IMR-90 (cell line): ENCODE data around the gene LALBA. TPM values are rescaled to one million over a fixed set of nuclear protein-coding genes. Genes with fewer than 3 reads are reported as not detected.

ENCODE experiments used
- ATAC-seq: fragments of 200-7000 bp; cut with Tn5 transposase; 2 replicates; pipeline ENCODE4 v1.9.1; 2020; ENCODE audit warnings: low read depth, mild to moderate bottlenecking, moderate library complexity
- BruUV-seq: library from RNA; stranded (reverse); fragments of 400-500 nt; replicated peaks from 2 replicates; lab custom pipeline; 2021; lab: Mats Ljungman, UMichigan
- CTCF ChIA-PET: fragments of 300-600 bp; formaldehyde crosslinking; extraction: SDS; loops from one replicate; lab custom pipeline; 2021; ENCODE audit warnings: antibody characterized with exemption; lab: Yijun Ruan, JAX
- POLR2A ChIA-PET: fragments of 300-600 bp; sonication (Branson Sonifier 250); formaldehyde crosslinking; loops from one replicate; lab custom pipeline; 2022; ENCODE audit warnings: antibody characterized with exemption; ENCODE audit not compliant: unreplicated experiment; lab: Charles Lee
- DNase-seq: peaks from one replicate; pipeline ENCODE4 v3.0.0; 2013
- H2AFZ ChIP-seq: replicated peaks from 2 replicates; pipeline ENCODE3; 2013; ENCODE audit warnings: low read length, mild to moderate bottlenecking; ENCODE audit not compliant: poor library complexity
- H2AK5ac ChIP-seq: 2 replicates; pipeline ENCODE4 v1.6.1; 2013; ENCODE audit warnings: low read depth, low read length, inconsistent platforms
- H2AK9ac ChIP-seq: replicated peaks from 2 replicates; pipeline ENCODE3; 2013; ENCODE audit warnings: mild to moderate bottlenecking, low read depth, low read length, moderate library complexity; ENCODE audit not compliant: poor library complexity
- H2BK120ac ChIP-seq: 2 replicates; pipeline ENCODE4 v1.6.1; 2013; ENCODE audit warnings: low read depth, low read length, inconsistent platforms
- H2BK15ac ChIP-seq: 3 replicates; pipeline ENCODE4 v1.6.1; 2013; ENCODE audit warnings: low read depth, low read length, inconsistent platforms
- H2BK20ac ChIP-seq: 2 replicates; pipeline ENCODE4 v1.6.1; 2013; ENCODE audit warnings: low read depth, mild to moderate bottlenecking, inconsistent platforms, low read length, moderate library complexity
- H2BK5ac ChIP-seq: 2 replicates; pipeline ENCODE4 v1.6.1; 2013; ENCODE audit warnings: mild to moderate bottlenecking, low read depth, low read length, inconsistent platforms; ENCODE audit not compliant: poor library complexity, severe bottlenecking
- H3K14ac ChIP-seq: replicated peaks from 2 replicates; pipeline ENCODE4 v1.6.1; 2013; ENCODE audit warnings: low read depth, low read length, inconsistent platforms
- H3K18ac ChIP-seq: 2 replicates; pipeline ENCODE4 v1.6.1; 2013; ENCODE audit warnings: low read depth, low read length, control low read depth
- H3K23ac ChIP-seq: 2 replicates; pipeline ENCODE4 v1.6.1; 2013; ENCODE audit warnings: low read depth, low read length, inconsistent platforms
- H3K27ac ChIP-seq: 2 replicates; pipeline ENCODE4 v1.5.1; 2013; ENCODE audit warnings: mild to moderate bottlenecking, control low read depth, low read length; ENCODE audit not compliant: insufficient read depth
- H3K27me3 ChIP-seq: 2 replicates; pipeline ENCODE4 v1.6.1; 2013; ENCODE audit warnings: low read length; ENCODE audit not compliant: control insufficient read depth, insufficient read depth
- H3K36me3 ChIP-seq: 2 replicates; pipeline ENCODE4 v1.6.1; 2013; ENCODE audit warnings: low read length, mixed read lengths; ENCODE audit not compliant: control insufficient read depth, insufficient read depth
- H3K4ac ChIP-seq: 2 replicates; pipeline ENCODE4 v1.6.1; 2013; ENCODE audit warnings: low read depth, low read length, inconsistent platforms
- H3K4me1 ChIP-seq: 2 replicates; pipeline ENCODE4 v1.6.1; 2013; ENCODE audit warnings: low read length, mixed read lengths; ENCODE audit not compliant: control insufficient read depth, insufficient read depth
- H3K4me2 ChIP-seq: 2 replicates; pipeline ENCODE4 v1.6.1; 2013; ENCODE audit warnings: low read depth, mild to moderate bottlenecking, control low read depth, low read length, moderate library complexity
- H3K4me3 ChIP-seq: 2 replicates; pipeline ENCODE4 v1.5.1; 2013; ENCODE audit warnings: low read depth, mild to moderate bottlenecking, control low read depth, low read length, moderate library complexity; ENCODE audit not compliant: insufficient read depth
- H3K56ac ChIP-seq: 2 replicates; pipeline ENCODE4 v1.6.1; 2013; ENCODE audit warnings: low read length, inconsistent platforms; ENCODE audit not compliant: insufficient read depth; ENCODE audit errors: extremely low read depth
- H3K79me1 ChIP-seq, 2 experiments: 2 replicates each; pipeline ENCODE4 v1.6.1; 2013; ENCODE audit warnings: low read length in 2 of 2, inconsistent platforms in 1 of 2, low read depth in 1 of 2
- H3K9ac ChIP-seq: 2 replicates; pipeline ENCODE4 v1.6.1; 2013; ENCODE audit warnings: low read depth, low read length, control low read depth
- H3K9me1 ChIP-seq: 2 replicates; pipeline ENCODE4 v1.6.1; 2013; ENCODE audit warnings: low read length, inconsistent platforms; ENCODE audit not compliant: insufficient read depth
- H3K9me3 ChIP-seq: 2 replicates; pipeline ENCODE4 v1.6.1; 2013; ENCODE audit warnings: low read length; ENCODE audit not compliant: control insufficient read depth, insufficient read depth
- H4K20me1 ChIP-seq: 2 replicates; pipeline ENCODE4 v1.6.1; 2013; ENCODE audit warnings: low read length, inconsistent platforms; ENCODE audit not compliant: insufficient read depth
- H4K5ac ChIP-seq: 2 replicates; pipeline ENCODE4 v1.6.1; 2013; ENCODE audit warnings: mild to moderate bottlenecking, low read depth, low read length, control low read depth
- H4K8ac ChIP-seq, 2 experiments: 2 replicates each; pipeline ENCODE4 v1.6.1; 2013; ENCODE audit warnings: low read depth in 2 of 2, low read length in 2 of 2, control low read depth in 1 of 2, inconsistent platforms in 1 of 2
- H4K91ac ChIP-seq: 2 replicates; pipeline ENCODE4 v1.6.1; 2013; ENCODE audit warnings: low read depth, low read length, inconsistent platforms; ENCODE audit not compliant: insufficient read depth
- BHLHE40 ChIP-seq: fragments of 150-350 bp; IDR thresholded peaks from 2 replicates; pipeline ENCODE4 v1.6.1; 2016; ENCODE audit warnings: mild to moderate bottlenecking, low read depth, low read length
- CEBPB ChIP-seq: IDR thresholded peaks from 2 replicates; pipeline ENCODE4 v1.6.1; 2012; ENCODE audit warnings: low read depth, low read length, improper control_type of control experiment
- CHD1 ChIP-seq: IDR thresholded peaks from 2 replicates; pipeline ENCODE4 v1.6.1; 2012; ENCODE audit warnings: low read depth, low read length, improper control_type of control experiment
- ELK1 ChIP-seq: fragments of 150-350 bp; IDR thresholded peaks from 2 replicates; pipeline ENCODE4 v1.6.1; 2016; ENCODE audit warnings: low read depth, mild to moderate bottlenecking, low read length, moderate library complexity, borderline replicate concordance
- MAZ ChIP-seq: IDR thresholded peaks from 2 replicates; pipeline ENCODE4 v1.6.1; 2012; ENCODE audit warnings: low read depth, mild to moderate bottlenecking, low read length, improper control_type of control experiment, moderate library complexity, borderline replicate concordance
- MXI1 ChIP-seq: IDR thresholded peaks from 2 replicates; pipeline ENCODE4 v1.6.1; 2012; ENCODE audit warnings: low read depth, mild to moderate bottlenecking, low read length, moderate library complexity, borderline replicate concordance
- NFE2L2 ChIP-seq: fragments of 150-350 bp; IDR thresholded peaks from 2 replicates; pipeline ENCODE4 v1.6.1; 2016; ENCODE audit warnings: low read depth, mild to moderate bottlenecking, low read length
- RAD21 ChIP-seq: IDR thresholded peaks from 2 replicates; pipeline ENCODE4 v1.6.1; 2012; ENCODE audit warnings: low read length, improper control_type of control experiment
- RFX5 ChIP-seq: IDR thresholded peaks from 2 replicates; pipeline ENCODE4 v1.8.0; 2012; ENCODE audit warnings: low read depth, mild to moderate bottlenecking, low read length, moderate library complexity
- WGBS, 2 experiments: methylation state at CpG; one replicate each; pipeline versions ENCODE4 v1.1.5 to v1.1.7; 2013; ENCODE audit warnings: missing lambda C conversion rate in 2 of 2; ENCODE audit not compliant: insufficient read length in 1 of 2; ENCODE audit errors: extremely low coverage in 2 of 2; 5-methylcytosine and 5-hydroxymethylcytosine counted together
- dilution Hi-C: fragments of 300-500 bp; cut with HindIII; formaldehyde crosslinking; loops from one replicate; pipeline ENCODE4 v1.14.3; 2018; ENCODE audit warnings: low sequenced_read_pairs; ENCODE audit not compliant: unreplicated experiment
- in situ Hi-C: fragments of 300-500 bp; cut with MboI; formaldehyde crosslinking; loops from 3 replicates; pipeline ENCODE4 v1.14.3; 2019; ENCODE audit warnings: low sequenced_read_pairs, inconsistent platforms, mixed read lengths
- intact Hi-C: fragments of 100-400 bp; cut with micrococcal nuclease; formaldehyde crosslinking; loops from 2 replicates; pipeline ENCODE4 v1.10.0; 2022
- polyA plus RNA-seq, 3 experiments: library from polyadenylated mRNA; depleted of rRNA; stranded (reverse); fragments of >200 nt; gene quantifications; 2 replicates each; pipeline ENCODE4 v1.2.3, GENCODE V29; 2012; ENCODE audit warnings: low replicate concordance in 1 of 3
- total RNA-seq: library from RNA; depleted of rRNA; stranded (reverse); fragments of >200 nt; gene quantifications from 2 replicates; pipeline ENCODE4 v1.2.3, GENCODE V29; 2012

LALBA gene
- total and polyA plus RNA-seq, 2 of the 4 experiments (the other 2 are of a cell fraction): not detected

GRCh38 chr12:48557919-48558318 lies 11.9 kb downstream of the LALBA start:
- intact Hi-C loops: no loop called here

More at GRCh38 chr12:48557919-48558318, 11.9 kb downstream of the LALBA start:
- no peak overlapping the region for H4K5ac ChIP-seq
- H2BK120ac ChIP-seq: no peak overlapping the region
- no peak for ATAC-seq
- H2BK20ac ChIP-seq: no peak overlapping the region
- no peak overlapping the region for H3K18ac ChIP-seq
- ChIA-PET CTCF (no interaction called here), POLR2A (no interaction called here)
- H2AFZ ChIP-seq: no peak overlapping the region
- H3K9me1 ChIP-seq: no peaks in the 10 kb centered on the region
- H3K23ac ChIP-seq: no peak overlapping the region
- no peak overlapping the region for H2AK9ac ChIP-seq
- no peak overlapping the region for H2BK5ac ChIP-seq
- no peak for DNase-seq
- no peak overlapping the region for H3K27ac ChIP-seq
- WGBS, 2 experiments: no CpG with 5 or more reads among the region's 4 CpGs
- H3K4me1 ChIP-seq: no peaks in the 10 kb centered on the region
- H3K9ac ChIP-seq: no peak overlapping the region
- TF ChIP-seq NFE2L2: no peak
- no peak for TF ChIP-seq BHLHE40
- TF ChIP-seq RAD21: no peak
- no peak for TF ChIP-seq MAZ
- TF ChIP-seq RFX5: no peak
- no peak for TF ChIP-seq MXI1
- TF ChIP-seq CHD1: no peak
- TF ChIP-seq ELK1: no peak
- TF ChIP-seq CEBPB: no peak
- H3K56ac ChIP-seq: no peak overlapping the region
- H3K14ac ChIP-seq: no peak overlapping the region
- H3K4me3 ChIP-seq: no peak overlapping the region
- no peak overlapping the region for H4K8ac ChIP-seq
- no TSS peak for BruUV-seq
- no peaks in the 10 kb centered on the region for H4K20me1 ChIP-seq
- no peak overlapping the region for H4K91ac ChIP-seq
- no peak overlapping the region for H2BK15ac ChIP-seq
- H3K27me3 ChIP-seq: peaks cover 2% of the 10 kb centered on the region; the same call in 1 of the 2 replicates
- no peak overlapping the region for H3K4ac ChIP-seq
- no peak overlapping the region for H3K4me2 ChIP-seq
- no peak overlapping the region for H2AK5ac ChIP-seq
- no peaks in the 10 kb centered on the region for H3K9me3 ChIP-seq
- in situ Hi-C loops: no loop called here
- H3K79me1 ChIP-seq: no peaks in the 10 kb centered on the region
- dilution Hi-C loops: no loop called here
- no peaks in the 10 kb centered on the region for H3K36me3 ChIP-seq
